Spleen (tissue), 7 donors: ENCODE data around the gene TCF3.

ENCODE experiments used
- CTCF ChIP-seq, 11 experiments: fragments of 200-600 bp in 7 of 11; fragments of 450-650 bp in 4 of 11; sonication (generic) in 4 of 11; IDR thresholded peaks in 8 of 11; conservative IDR thresholded peaks in 3 of 11; 1 replicate in 7 of 11; 2 replicates in 4 of 11; pipeline versions ENCODE4 v1.4.0 to v1.8.0; 2016 to 2021; ENCODE audit warnings: antibody characterized with exemption in 11 of 11, inconsistent platforms in 4 of 11, mild to moderate bottlenecking in 1 of 11
- POLR2A ChIP-seq, 3 donors: fragments of 450-650 bp; IDR thresholded peaks; one replicate each; pipeline ENCODE4 v1.5.1; 2017; ENCODE audit warnings: antibody characterized with exemption in 3 of 3, mild to moderate bottlenecking in 1 of 3
- POLR2AphosphoS5 ChIP-seq, 3 donors: sonication (generic); formaldehyde crosslinking; IDR thresholded peaks; one replicate each; pipeline ENCODE4 v1.5.1; 2017; ENCODE audit warnings: antibody characterized with exemption in 3 of 3
- donor health status: DM: no; HTN: no; CAD: no; lungs with moderate emphysema.
- donor health status: DM: no; HTN: no; CAD: no.
- donor health status: DM: no; HTN: no; CAD: no.

DNA sequence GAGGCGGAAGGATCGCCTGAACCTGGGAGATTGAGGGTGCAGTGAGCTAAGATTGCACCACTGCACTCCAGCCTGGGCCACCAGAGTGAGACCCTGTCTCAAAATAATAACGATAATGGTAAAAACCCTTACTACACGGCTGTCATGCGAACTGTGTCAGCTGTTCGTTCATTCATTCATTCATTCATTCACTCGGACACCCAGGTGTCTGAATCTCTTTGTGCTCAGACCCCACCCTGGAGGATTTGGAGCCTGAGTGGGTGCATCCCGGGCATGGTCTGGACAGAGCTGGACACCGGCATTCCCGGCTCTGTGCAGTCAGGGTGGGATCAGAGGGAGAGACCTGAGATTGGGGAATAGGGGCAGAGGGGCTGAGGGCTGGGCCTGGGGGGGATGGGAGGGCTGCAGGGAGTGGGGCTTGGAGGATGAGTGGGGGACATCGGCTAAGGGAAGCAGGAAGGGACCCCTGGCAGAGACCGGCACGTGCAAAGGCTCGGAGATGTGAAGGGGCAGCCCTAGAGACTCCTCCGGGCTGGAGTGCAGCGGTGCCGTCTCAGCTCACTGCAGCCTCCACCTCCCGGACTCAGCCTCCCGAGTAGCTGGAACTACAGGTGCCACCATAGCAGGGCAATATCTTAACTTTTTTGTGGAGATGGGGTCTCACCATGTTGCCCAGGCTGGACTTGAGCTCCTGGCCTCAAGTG is 31.6 kb upstream of the TCF3 start:
- no peak for TF ChIP-seq CTCF (IDR thresholded peaks at IDR 0.05 in 8 of 11, conservative IDR thresholded peaks at IDR 0.05 in 3 of 11)
- no peak for TF ChIP-seq POLR2AphosphoS5 (IDR thresholded peaks at IDR 0.05)
- TF ChIP-seq POLR2A (IDR thresholded peaks at IDR 0.05): no peak
